Pulmonary artery endothelial cell (primary cell): Measurements from ENCODE around the gene MAD1L1. TPM values are rescaled to one million over a fixed set of nuclear protein-coding genes. Genes with fewer than 3 reads are reported as not detected.
A peak's percentile ranks its signal among the peaks of the same experiment; 100 is the strongest.

ENCODE experiments used
- DNase-seq: peaks from one replicate; pipeline ENCODE4 v3.0.0-alpha.2; 2011; ENCODE audit warnings: low read depth, low spot score
- total RNA-seq: library from RNA; depleted of rRNA; stranded (reverse); fragments of >200 nt; gene quantifications from 2 replicates; pipeline ENCODE4 v1.2.3, GENCODE V29; 2014

MAD1L1 gene
- total RNA-seq, 1 donor from 2014 or later: 53.2 TPM

GRCh38 chr7:2105917-2106316 is 126.8 kb downstream of the MAD1L1 start:
- DNase-seq: no peak

DNA sequence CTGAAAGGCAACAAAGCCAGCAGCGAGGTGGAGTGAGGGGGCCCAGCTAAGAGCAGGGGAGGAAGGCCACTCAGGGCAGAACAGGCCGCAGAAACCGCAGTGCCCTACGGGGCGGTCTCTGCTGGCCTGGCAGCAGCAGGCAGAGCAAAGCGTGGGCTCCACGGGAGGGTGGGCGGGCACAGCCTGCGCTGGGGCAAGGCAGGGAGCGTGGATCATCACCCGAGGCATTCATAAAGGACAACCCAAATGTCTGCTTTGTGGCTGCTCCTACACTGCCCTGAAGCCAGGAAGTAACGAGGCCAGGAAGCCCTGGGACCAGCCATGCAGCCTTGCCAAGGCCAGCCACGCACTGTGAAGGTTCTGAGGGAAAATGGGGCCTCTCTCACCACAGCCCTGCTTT is 127.5 kb downstream of the MAD1L1 start:
- no peak for DNase-seq

GRCh38 chr7:2104716-2105115 is 128.0 kb downstream of the MAD1L1 start:
- no peak for DNase-seq

- peak; percentile 32 for DNase-seq
Measured at GRCh38 chr7:2104107-2104710, 128.5 kb downstream of the MAD1L1 start.

- DNase-seq: no peak
Measured at GRCh38 chr7:2103071-2103898, 129.5 kb downstream of the MAD1L1 start.

- DNase-seq: no peak
Measured at GRCh38 chr7:2102375-2102723, 130.4 kb downstream of the MAD1L1 start.

DNA sequence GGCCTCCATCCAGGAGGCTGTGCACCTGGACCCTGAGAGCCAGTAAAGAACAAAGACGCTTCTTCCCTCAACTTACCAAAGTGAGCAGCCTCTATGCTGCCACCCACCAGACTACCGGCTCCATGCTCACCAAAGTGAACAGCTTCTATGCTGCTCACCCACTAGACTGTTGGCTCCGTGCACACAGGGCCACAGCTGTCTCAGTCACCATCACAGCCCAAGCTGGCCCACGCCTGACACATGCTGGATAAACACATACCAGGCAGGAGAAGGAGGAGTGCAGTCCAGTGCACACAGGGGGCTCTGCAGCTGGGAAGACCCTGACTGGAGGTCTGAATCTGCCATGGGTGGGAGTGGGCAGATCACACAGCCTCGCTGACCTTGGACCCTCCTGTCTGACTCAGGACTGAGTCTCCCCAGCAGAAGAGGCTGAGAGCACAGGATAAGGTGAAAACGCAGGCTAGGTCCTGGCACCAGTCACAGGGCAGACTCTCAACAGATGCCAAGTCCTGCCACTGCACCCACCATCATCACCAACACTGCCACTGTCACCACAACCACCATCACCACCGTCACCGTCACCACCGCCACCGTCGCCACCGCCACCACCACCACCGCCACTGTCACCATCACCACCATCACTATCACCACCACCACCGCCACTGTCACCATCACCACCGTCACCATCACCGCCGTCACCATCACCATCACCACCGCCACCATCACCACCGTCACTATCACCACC is 130.9 kb downstream of the MAD1L1 start:
- DNase-seq: no peak

DNA sequence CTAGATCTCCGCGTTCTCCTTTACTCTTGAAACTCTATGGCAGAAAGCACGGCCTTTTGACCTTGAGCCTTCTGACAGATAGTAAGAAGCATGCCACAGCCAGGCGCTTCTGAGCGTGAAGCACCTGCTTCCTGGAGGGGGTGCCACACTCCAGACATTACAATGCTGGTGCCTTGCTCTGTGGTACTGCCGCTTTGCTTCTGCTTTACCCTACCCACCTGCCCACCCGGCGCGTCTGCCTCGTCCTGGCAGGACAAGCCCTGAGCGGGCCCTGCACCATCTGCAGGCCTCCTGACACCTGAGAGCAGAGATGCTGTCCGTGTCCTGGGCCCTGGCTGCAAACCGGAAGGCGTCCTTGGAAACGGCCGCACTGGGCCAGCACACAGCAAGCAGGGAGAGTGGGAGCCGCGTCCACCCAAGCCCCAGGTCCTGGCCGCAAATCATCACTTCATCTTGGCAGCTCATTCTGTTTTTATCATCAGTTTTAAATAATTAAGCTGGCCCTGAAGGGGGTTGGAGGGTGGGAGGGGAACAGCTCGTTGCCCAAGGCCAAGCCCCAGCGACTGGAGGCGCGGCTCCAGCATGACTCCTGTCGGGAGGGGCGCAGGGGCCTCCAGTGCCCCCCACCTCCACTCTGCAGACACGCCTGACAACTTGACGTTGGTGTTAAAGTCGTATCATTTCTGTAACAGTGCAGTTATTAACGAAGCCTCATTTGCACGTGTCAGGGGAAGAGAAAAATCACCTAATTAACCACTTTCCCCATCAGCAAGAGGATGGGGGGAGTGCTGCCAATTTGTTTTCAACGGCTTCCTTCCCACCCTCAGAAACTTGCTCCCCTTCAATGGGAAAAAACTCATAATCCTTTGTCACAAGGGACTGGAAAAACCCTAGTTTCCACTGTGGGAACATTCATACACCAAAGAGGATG is 132.2 kb downstream of the MAD1L1 start:
- no peak for DNase-seq

DNA sequence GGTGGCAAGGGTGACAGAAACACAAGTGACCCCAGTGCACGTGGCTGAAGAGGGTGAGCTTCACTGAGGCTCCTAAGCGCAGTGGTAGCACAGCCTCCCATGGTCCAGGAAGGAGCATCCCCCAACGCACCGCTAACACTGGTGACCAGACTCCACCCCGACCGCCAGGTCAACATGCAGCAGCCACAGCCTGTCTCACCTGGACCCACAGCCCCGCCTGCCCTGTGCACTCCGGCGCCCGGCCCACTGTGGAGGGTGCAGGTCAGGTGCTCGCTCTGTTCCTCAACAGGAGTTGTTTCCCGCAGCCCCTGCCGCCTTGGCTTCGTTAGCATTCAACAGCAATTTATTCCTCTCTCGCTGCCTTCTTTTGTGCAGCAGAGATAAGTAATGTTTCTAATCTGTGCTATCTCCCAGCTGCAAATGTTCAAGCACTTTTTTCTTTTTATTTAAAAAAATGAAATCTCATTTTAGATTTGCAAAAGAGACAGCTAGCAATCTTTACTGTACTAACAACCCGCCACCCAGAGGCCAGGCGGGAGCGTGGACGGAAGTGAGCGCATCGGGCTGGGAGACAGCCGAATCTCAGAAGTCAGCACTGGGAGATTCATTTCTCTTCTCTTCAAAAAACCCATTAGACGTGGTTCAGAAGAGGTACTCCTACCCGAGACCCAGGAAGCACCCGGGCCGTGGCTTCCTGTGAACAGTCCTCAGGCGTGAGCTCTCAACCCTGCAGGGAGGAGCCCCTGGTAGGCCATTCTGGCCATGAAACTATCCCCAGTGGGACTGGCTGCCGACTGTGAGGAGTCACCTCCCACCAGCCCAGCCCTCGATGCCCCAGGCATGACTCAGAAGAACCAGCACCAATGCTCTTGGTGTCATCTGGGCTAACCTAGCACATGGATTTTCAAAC is 133.4 kb downstream of the MAD1L1 start:
- DNase-seq: no peak

DNA sequence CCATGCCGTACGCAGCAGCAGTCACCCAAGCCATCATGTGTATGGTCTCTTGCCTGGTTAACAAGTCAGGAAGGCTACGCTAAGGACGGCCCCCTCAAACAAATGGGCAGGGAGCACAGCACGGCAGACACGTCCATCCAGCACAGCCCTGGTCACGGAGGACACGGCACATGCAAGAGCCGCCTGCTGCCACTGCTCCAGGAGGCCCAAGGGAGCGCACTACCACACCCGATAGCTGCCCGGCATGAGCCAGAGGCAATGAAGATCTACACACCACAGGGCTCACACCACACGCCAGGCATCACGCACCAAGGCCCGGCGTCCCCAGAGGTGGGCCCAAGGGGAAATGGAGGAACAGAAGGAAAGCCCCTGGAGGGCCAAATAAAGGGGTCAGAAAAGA is 134.2 kb downstream of the MAD1L1 start:
- no peak for DNase-seq

- DNase-seq: no peak
Measured at GRCh38 chr7:2098056-2098455, 134.7 kb downstream of the MAD1L1 start.

GRCh38 chr7:2097492-2097891 is 135.3 kb downstream of the MAD1L1 start:
- DNase-seq: no peak

DNA sequence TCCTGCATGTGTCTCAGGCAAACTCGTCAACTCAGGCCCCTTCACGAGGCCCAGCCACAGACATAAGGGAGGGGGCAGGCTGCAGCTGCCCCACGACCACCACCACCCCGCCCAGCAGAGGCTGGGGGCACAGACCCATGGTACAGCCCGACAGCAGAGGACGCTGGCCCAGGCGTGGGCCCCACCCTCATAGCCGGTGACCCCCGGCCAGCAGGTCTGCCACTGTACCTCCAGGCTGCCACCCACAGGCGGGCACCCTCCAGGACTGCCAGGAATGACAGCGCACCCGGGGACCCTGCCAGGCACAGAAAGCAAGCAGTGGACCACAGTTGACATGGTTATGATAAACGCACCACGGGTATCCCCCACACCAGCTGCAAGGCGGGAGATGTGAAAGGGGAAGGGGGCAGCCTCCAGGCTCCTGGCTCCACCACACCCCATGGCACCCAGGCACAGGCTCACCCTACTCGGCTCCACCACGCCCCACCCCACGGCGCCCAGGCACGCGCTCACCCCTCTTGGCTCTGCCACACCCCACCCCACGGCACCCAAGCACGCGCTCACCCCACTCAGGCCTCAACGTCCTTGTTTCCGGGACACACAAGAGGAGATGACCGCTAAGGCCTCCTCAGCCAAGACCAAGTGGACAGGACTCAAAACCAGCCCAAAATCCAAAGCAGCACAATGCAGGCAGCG is 135.9 kb downstream of the MAD1L1 start:
- DNase-seq: no peak

GRCh38 chr7:2095436-2095835 is 137.3 kb downstream of the MAD1L1 start:
- DNase-seq: no peak

DNA sequence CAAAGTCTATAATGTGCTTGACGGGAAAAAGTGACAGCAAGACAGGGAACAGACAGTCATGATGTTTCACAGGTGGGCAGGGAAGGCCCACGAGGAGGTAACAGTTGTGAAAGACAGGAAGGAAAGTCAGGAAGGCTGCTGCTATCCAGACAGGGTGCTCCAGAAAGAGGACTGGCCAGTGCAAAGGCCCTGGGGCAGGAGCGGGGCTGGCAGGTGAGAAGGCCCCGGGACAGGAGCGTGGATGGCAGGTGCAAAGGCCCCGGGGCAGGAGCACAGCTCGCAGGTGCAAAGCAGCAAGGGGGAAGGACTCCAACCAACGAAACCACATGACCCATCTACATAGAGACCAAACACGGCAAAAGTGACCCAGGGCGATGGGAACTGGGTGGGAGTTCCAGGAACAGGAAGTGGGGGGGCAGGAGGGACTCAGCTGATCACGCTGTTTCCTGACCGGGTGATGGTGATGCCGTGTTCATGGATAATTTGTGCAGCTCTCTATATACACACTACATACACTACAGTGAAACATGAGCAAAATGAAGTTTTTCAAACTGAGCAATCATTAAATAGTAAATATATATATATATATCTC is 138.2 kb downstream of the MAD1L1 start:
- no peak for DNase-seq

DNA sequence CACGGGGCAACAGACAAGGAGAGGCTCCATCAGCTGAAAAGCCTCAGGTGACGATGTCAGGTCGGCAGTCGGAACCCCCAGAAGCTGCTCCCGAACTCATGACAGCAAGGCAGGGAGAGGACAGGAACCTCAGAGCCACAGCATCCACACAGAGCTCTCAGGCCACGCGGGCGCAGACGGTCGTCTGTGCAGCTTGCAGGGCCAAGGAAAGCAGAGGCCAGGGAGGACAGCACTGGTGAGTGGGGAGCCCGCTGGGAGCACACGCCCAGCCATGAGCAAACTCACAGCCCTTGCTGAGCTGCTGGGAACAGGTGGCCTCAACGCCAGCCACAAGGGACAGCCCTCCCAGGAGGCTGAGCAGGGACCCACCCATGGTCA is 138.9 kb downstream of the MAD1L1 start:
- no peak for DNase-seq

- no peak for DNase-seq
Measured at GRCh38 chr7:2093215-2093842, 139.4 kb downstream of the MAD1L1 start.

DNA sequence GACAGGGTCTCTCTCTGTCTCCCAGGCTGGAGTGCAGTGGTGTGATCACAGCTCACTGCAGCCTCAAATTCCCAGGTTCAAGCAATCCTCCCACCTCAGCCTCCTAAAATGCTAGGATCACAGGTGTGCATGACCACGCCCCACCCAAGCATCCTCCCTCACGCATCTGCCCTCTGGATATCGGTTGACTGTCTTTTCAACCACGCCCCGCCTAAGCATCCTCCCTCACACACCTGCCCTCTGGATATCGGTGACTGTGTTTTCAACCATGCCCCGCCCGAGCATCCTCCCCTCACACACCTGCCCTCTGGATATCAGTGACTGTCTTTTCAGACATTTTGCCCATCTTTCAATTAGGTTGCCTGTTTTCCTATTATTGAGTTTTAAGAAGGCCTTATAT is 140.5 kb downstream of the MAD1L1 start:
- DNase-seq: no peak
